Sigmoid colon (tissue), 4 donors: ENCODE data around the gene AFDN.

Experiments
- POLR2A ChIP-seq, 2 donors: fragments of 450-650 bp; IDR thresholded peaks; one replicate each; pipeline ENCODE4 v1.6.1; 2016; ENCODE audit warnings: antibody characterized with exemption in 2 of 2, mild to moderate bottlenecking in 2 of 2, moderate library complexity in 2 of 2
- POLR2AphosphoS5 ChIP-seq, 4 donors: sonication (generic); formaldehyde crosslinking; IDR thresholded peaks; one replicate each; pipeline ENCODE4 v1.6.1; 2017; ENCODE audit warnings: antibody characterized with exemption in 4 of 4
- TF ChIP-seq, protein P1 (sequence below), 4 experiments: fragments of 450-650 bp in 3 of 4; fragments of 200-600 bp in 1 of 4; IDR thresholded peaks; one replicate each; pipeline ENCODE4 v1.5.1; 2016 to 2019; ENCODE audit warnings: antibody characterized with exemption in 4 of 4, mild to moderate bottlenecking in 3 of 4, moderate library complexity in 2 of 4

DNA sequence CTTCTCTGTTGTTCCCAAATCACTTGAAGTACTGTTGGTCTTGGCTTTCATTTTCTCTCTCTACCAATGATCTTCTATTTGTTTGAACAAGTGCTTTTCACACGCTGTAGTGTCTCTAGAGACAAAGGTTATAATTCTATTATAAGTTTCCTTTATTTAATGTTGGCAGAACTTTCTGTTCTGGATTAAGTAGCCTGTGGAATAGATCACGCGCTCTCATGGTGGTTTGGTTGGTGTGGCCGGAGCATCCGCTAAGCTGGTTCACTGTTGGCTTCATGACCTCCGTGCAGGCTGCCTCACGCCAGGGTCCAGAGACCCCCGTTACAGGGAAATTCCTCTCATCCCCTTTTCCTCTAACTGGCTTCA is 139.8 kb downstream of the AFDN start:
- TF ChIP-seq, protein P1, sequence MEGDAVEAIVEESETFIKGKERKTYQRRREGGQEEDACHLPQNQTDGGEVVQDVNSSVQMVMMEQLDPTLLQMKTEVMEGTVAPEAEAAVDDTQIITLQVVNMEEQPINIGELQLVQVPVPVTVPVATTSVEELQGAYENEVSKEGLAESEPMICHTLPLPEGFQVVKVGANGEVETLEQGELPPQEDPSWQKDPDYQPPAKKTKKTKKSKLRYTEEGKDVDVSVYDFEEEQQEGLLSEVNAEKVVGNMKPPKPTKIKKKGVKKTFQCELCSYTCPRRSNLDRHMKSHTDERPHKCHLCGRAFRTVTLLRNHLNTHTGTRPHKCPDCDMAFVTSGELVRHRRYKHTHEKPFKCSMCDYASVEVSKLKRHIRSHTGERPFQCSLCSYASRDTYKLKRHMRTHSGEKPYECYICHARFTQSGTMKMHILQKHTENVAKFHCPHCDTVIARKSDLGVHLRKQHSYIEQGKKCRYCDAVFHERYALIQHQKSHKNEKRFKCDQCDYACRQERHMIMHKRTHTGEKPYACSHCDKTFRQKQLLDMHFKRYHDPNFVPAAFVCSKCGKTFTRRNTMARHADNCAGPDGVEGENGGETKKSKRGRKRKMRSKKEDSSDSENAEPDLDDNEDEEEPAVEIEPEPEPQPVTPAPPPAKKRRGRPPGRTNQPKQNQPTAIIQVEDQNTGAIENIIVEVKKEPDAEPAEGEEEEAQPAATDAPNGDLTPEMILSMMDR (IDR thresholded peaks at IDR 0.05), result no peak
- TF ChIP-seq POLR2A (IDR thresholded peaks at IDR 0.05) (no peak), POLR2AphosphoS5 (IDR thresholded peaks at IDR 0.05) (no peak)
